HTR-8/SVneo (cell line): ENCODE data around the gene ARHGAP22.

Experiments
- DNase-seq: peaks from one replicate; pipeline ENCODE4 v3.0.0; 2011; ENCODE audit warnings: low spot score, mixed read lengths; ENCODE audit not compliant: insufficient read length
- FAIRE-seq: peaks from 2 replicates; lab custom pipeline; 2011; peaks lifted over from hg19 to GRCh38; lab: Jason Lieb, UNC

The ARHGAP22 gene

GRCh38 chr10:48634198-48634983 lies 29.5 kb upstream of the ARHGAP22 start:
- FAIRE-seq (no peak), DNase-seq (no peak)

- no peak for FAIRE-seq
- no peak for DNase-seq
Observed at GRCh38 chr10:48633381-48634197, 28.7 kb upstream of the ARHGAP22 start.

- FAIRE-seq (no peak), DNase-seq (no peak)
Observed at GRCh38 chr10:48632166-48632565, 27.3 kb upstream of the ARHGAP22 start.

GRCh38 chr10:48627984-48628609 lies 23.2 kb upstream of the ARHGAP22 start:
- FAIRE-seq: no peak
- no peak for DNase-seq

- FAIRE-seq: no peak
- no peak for DNase-seq
Observed at GRCh38 chr10:48626986-48627731, 22.3 kb upstream of the ARHGAP22 start.

- DNase-seq (no peak), FAIRE-seq (no peak)
Observed at GRCh38 chr10:48626447-48626846, 21.6 kb upstream of the ARHGAP22 start.

- FAIRE-seq: no peak
Observed at GRCh38 chr10:48625826-48626134, 20.9 kb upstream of the ARHGAP22 start.

GRCh38 chr10:48623607-48624132 lies 18.8 kb upstream of the ARHGAP22 start:
- DNase-seq: no peak
- FAIRE-seq: no peak

More at GRCh38 chr10:48625826-48626134, 20.9 kb upstream of the ARHGAP22 start:
- no peak for DNase-seq

GRCh38 chr10:48623009-48623408 lies 18.1 kb upstream of the ARHGAP22 start:
- no peak for FAIRE-seq
- no peak for DNase-seq

GRCh38 chr10:48620719-48621118 lies 15.8 kb upstream of the ARHGAP22 start:
- DNase-seq (no peak), FAIRE-seq (no peak)

GRCh38 chr10:48616436-48616835 lies 11.6 kb upstream of the ARHGAP22 start:
- DNase-seq (no peak), FAIRE-seq (no peak)

- DNase-seq: no peak
Observed at GRCh38 chr10:48614481-48615390, 9.9 kb upstream of the ARHGAP22 start.

GRCh38 chr10:48613016-48613415 lies 8.1 kb upstream of the ARHGAP22 start:
- FAIRE-seq (no peak), DNase-seq (no peak)

More at GRCh38 chr10:48614481-48615390, 9.9 kb upstream of the ARHGAP22 start:
- FAIRE-seq: no peak

GRCh38 chr10:48612236-48612943 lies 7.5 kb upstream of the ARHGAP22 start:
- DNase-seq: no peak
- FAIRE-seq: peak; percentile 28

- DNase-seq (no peak), FAIRE-seq (no peak)
Observed at GRCh38 chr10:48611133-48611532, 6.3 kb upstream of the ARHGAP22 start.

- DNase-seq (no peak), FAIRE-seq (no peak)
Observed at GRCh38 chr10:48610585-48611093, 5.8 kb upstream of the ARHGAP22 start.

GRCh38 chr10:48609899-48610584 lies 5.2 kb upstream of the ARHGAP22 start:
- DNase-seq: no peak
- no peak for FAIRE-seq

- no peak for DNase-seq
- FAIRE-seq: no peak
Observed at GRCh38 chr10:48609441-48609840, 4.6 kb upstream of the ARHGAP22 start.
